ENCODE measurements around the gene ARHGEF7.

DNA sequence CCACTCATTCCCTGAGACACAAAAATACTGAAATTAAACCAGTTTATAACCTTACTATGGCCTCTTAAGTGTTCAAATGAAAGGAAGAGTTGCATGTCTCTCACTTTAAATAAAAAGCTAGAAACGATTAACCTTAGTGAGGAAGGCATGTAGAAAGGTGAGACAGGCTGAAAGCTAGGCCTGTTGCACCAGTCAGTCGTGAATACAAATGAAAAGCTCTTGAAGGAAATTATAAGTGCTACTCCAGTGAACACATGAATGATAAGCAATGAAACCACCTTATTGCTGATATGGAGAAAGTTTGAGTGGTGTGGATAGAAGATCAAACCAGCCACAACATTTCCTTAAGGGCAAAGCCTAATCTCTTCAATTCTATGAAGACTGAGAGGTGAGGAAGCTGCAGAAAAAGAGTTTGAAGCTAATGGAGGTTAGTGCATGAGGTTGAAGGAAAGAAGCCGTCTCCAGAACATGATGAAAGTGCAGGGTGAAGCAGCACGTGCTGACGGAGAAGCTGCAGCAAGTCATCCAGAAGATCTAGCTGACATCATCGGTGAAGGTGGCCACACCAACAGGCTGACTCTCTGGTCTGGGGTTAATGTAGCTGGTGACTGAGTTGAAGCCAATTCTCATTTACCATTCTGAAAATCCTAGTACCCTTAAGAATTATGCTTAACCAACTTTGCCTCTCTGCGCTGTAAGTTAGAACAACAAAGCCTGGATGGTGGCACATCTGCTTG lies 110.9 kb downstream of the ARHGEF7 start:
- TF ChIP-seq CTCF (optimal IDR thresholded peaks at IDR 0.05 in 1 of 3, IDR thresholded peaks at IDR 0.05 in 1 of 3, conservative IDR thresholded peaks at IDR 0.05 in 1 of 3; ENCODE audit: extremely low read depth in 1 of 3, insufficient read depth in 2 of 3, low read length in 3 of 3) = no peak
- TF ChIP-seq EZH2 (IDR thresholded peaks at IDR 0.05; ENCODE audit: low read length) = no peak
